B cell (primary cell): ENCODE measurements around the gene KRTAP27-1.

Experiments used
- EZH2 ChIP-seq: IDR thresholded peaks from 2 replicates; pipeline ENCODE4 v1.6.1; 2012; ENCODE audit warnings: borderline replicate concordance, low read depth, mild to moderate bottlenecking, moderate library complexity, low read length; ENCODE audit not compliant: insufficient read depth, poor library complexity, severe bottlenecking
- TF ChIP-seq, protein P1 (sequence below): fragments of 200-600 bp; IDR thresholded peaks from one replicate; pipeline ENCODE4 v1.8.0; 2022; ENCODE audit warnings: antibody characterized with exemption, mild to moderate bottlenecking

GRCh38 chr21:30332681-30333080 lies 4.8 kb downstream of the KRTAP27-1 start:
- TF ChIP-seq, protein P1, sequence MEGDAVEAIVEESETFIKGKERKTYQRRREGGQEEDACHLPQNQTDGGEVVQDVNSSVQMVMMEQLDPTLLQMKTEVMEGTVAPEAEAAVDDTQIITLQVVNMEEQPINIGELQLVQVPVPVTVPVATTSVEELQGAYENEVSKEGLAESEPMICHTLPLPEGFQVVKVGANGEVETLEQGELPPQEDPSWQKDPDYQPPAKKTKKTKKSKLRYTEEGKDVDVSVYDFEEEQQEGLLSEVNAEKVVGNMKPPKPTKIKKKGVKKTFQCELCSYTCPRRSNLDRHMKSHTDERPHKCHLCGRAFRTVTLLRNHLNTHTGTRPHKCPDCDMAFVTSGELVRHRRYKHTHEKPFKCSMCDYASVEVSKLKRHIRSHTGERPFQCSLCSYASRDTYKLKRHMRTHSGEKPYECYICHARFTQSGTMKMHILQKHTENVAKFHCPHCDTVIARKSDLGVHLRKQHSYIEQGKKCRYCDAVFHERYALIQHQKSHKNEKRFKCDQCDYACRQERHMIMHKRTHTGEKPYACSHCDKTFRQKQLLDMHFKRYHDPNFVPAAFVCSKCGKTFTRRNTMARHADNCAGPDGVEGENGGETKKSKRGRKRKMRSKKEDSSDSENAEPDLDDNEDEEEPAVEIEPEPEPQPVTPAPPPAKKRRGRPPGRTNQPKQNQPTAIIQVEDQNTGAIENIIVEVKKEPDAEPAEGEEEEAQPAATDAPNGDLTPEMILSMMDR: no peak
- no peak for TF ChIP-seq EZH2
